Dendritic cell treated with granulocyte-macrophage colony-stimulating factor and Interleukin-4, amounts not matched to agents 40 ng/mL and 50 ng/mL, for 4 days (primary cell): ENCODE measurements around the gene PTPRN2.
"Not testable (repeated sequence)": the region's sequence is repeated elsewhere in the genome, so short reads cannot be mapped to it uniquely, and the experiment has no call there.

Source experiments
- H3K27ac Mint-ChIP-seq: one replicate; pipeline ENCODE4 v1.8.0; 2022; ENCODE audit warnings: mild to moderate bottlenecking, mixed read lengths
- H3K27me3 Mint-ChIP-seq: one replicate; pipeline ENCODE4 v1.8.0; 2022; ENCODE audit warnings: mild to moderate bottlenecking, mixed read lengths
- H3K36me3 Mint-ChIP-seq: one replicate; pipeline ENCODE4 v1.8.0; 2022; ENCODE audit warnings: low read depth, mixed read lengths
- H3K4me1 Mint-ChIP-seq: one replicate; pipeline ENCODE4 v1.8.0; 2022; ENCODE audit warnings: low read depth, mixed read lengths
- H3K4me3 Mint-ChIP-seq: one replicate; pipeline ENCODE4 v1.8.0; 2022; ENCODE audit warnings: mild to moderate bottlenecking, moderate library complexity, mixed read lengths
- H3K9me3 Mint-ChIP-seq: one replicate; pipeline ENCODE4 v1.8.0; 2022; ENCODE audit warnings: mixed read lengths
- intact Hi-C: fragments of 100-400 bp; cut with micrococcal nuclease; formaldehyde crosslinking; loops from one replicate; pipeline ENCODE4 v1.15.0; 2022

The PTPRN2 gene

GRCh38 chr7:158546214-158546613, 41.4 kb downstream of the PTPRN2 start:
- H3K27me3 Mint-ChIP-seq, result peaks cover 6% of the 10 kb centered on the region
- no peak overlapping the region for H3K4me3 Mint-ChIP-seq
- H3K27ac Mint-ChIP-seq, result no peak overlapping the region
- peaks cover 8% of the 10 kb centered on the region for H3K4me1 Mint-ChIP-seq
- no peaks in the 10 kb centered on the region for H3K9me3 Mint-ChIP-seq
- H3K36me3 Mint-ChIP-seq, result no peaks in the 10 kb centered on the region
- intact Hi-C loops, result no loop called here

GRCh38 chr7:158544708-158545107, 42.9 kb downstream of the PTPRN2 start:
- Mint-ChIP-seq H3K4me1 (peaks cover 10% of the 10 kb centered on the region), H3K27ac (no peak overlapping the region), H3K27me3 (peaks cover 4% of the 10 kb centered on the region), H3K4me3 (no peak overlapping the region), H3K36me3 (no peaks in the 10 kb centered on the region), H3K9me3 (no peaks in the 10 kb centered on the region)
- intact Hi-C loops, result no loop called here

GRCh38 chr7:158543840-158544239, 43.8 kb downstream of the PTPRN2 start:
- Mint-ChIP-seq H3K27me3 (peaks cover 4% of the 10 kb centered on the region), H3K27ac (no peak overlapping the region), H3K4me3 (no peak overlapping the region), H3K36me3 (no peaks in the 10 kb centered on the region), H3K9me3 (no peaks in the 10 kb centered on the region), H3K4me1 (peaks cover 10% of the 10 kb centered on the region)
- intact Hi-C loops, result no loop called here

GRCh38 chr7:158542651-158543566, 44.7 kb downstream of the PTPRN2 start:
- no peaks in the 10 kb centered on the region for H3K27me3 Mint-ChIP-seq
- H3K9me3 Mint-ChIP-seq, result no peaks in the 10 kb centered on the region
- H3K36me3 Mint-ChIP-seq, result no peaks in the 10 kb centered on the region
- intact Hi-C loops, result no loop called here
- H3K4me1 Mint-ChIP-seq, result peaks cover 10% of the 10 kb centered on the region
- H3K27ac Mint-ChIP-seq, result no peak overlapping the region
- no peak overlapping the region for H3K4me3 Mint-ChIP-seq

GRCh38 chr7:158541346-158542010, 46.1 kb downstream of the PTPRN2 start:
- peaks cover 3% of the 10 kb centered on the region for H3K9me3 Mint-ChIP-seq
- no peak overlapping the region for H3K27ac Mint-ChIP-seq
- H3K27me3 Mint-ChIP-seq, result no peaks in the 10 kb centered on the region
- H3K4me3 Mint-ChIP-seq, result no peak overlapping the region
- intact Hi-C loops, result no loop called here
- H3K36me3 Mint-ChIP-seq, result no peaks in the 10 kb centered on the region
- H3K4me1 Mint-ChIP-seq, result peaks cover 18% of the 10 kb centered on the region

- Mint-ChIP-seq H3K4me3 (no peak overlapping the region), H3K4me1 (peaks cover 18% of the 10 kb centered on the region), H3K9me3 (peaks cover 8% of the 10 kb centered on the region), H3K36me3 (no peaks in the 10 kb centered on the region), H3K27me3 (no peaks in the 10 kb centered on the region), H3K27ac (no peak overlapping the region)
- intact Hi-C loops, result no loop called here
Observed at GRCh38 chr7:158539711-158540146, 47.9 kb downstream of the PTPRN2 start.

- Mint-ChIP-seq H3K27ac (no peak overlapping the region), H3K4me3 (no peak overlapping the region), H3K4me1 (peaks cover 18% of the 10 kb centered on the region), H3K27me3 (no peaks in the 10 kb centered on the region), H3K36me3 (no peaks in the 10 kb centered on the region), H3K9me3 (peaks cover 8% of the 10 kb centered on the region)
- intact Hi-C loops, result no loop called here
Observed at GRCh38 chr7:158538156-158538946, 49.3 kb downstream of the PTPRN2 start.

- intact Hi-C loops, result no loop called here
- H3K4me3 Mint-ChIP-seq, result no peak overlapping the region
- no peaks in the 10 kb centered on the region for H3K27me3 Mint-ChIP-seq
- H3K9me3 Mint-ChIP-seq, result peaks cover 8% of the 10 kb centered on the region
- no peaks in the 10 kb centered on the region for H3K36me3 Mint-ChIP-seq
- no peak overlapping the region for H3K27ac Mint-ChIP-seq
- peaks cover 18% of the 10 kb centered on the region for H3K4me1 Mint-ChIP-seq
Observed at GRCh38 chr7:158537516-158537882, 50.1 kb downstream of the PTPRN2 start.

GRCh38 chr7:158536871-158537515, 50.6 kb downstream of the PTPRN2 start:
- peaks cover 17% of the 10 kb centered on the region for H3K4me1 Mint-ChIP-seq
- intact Hi-C loops, result no loop called here
- no peak overlapping the region for H3K27ac Mint-ChIP-seq
- H3K27me3 Mint-ChIP-seq, result peaks cover 1% of the 10 kb centered on the region
- H3K9me3 Mint-ChIP-seq, result peaks cover 8% of the 10 kb centered on the region
- no peak overlapping the region for H3K4me3 Mint-ChIP-seq
- no peaks in the 10 kb centered on the region for H3K36me3 Mint-ChIP-seq

- Mint-ChIP-seq H3K4me1 (peaks cover 7% of the 10 kb centered on the region), H3K27me3 (peaks cover 1% of the 10 kb centered on the region), H3K9me3 (peaks cover 8% of the 10 kb centered on the region), H3K4me3 (no peak overlapping the region), H3K36me3 (no peaks in the 10 kb centered on the region), H3K27ac (no peak overlapping the region)
- intact Hi-C loops, result no loop called here
Observed at GRCh38 chr7:158535079-158535478, 52.5 kb downstream of the PTPRN2 start.

- no peak overlapping the region for H3K4me3 Mint-ChIP-seq
- H3K4me1 Mint-ChIP-seq, result peaks cover 7% of the 10 kb centered on the region
Observed at GRCh38 chr7:158534598-158534997, 53.0 kb downstream of the PTPRN2 start.

GRCh38 chr7:158534134-158534515, 53.5 kb downstream of the PTPRN2 start:
- H3K9me3 Mint-ChIP-seq, H3K4me1 Mint-ChIP-seq, intact Hi-C loops, H3K27me3 Mint-ChIP-seq, H3K36me3 Mint-ChIP-seq, H3K27ac Mint-ChIP-seq, H3K4me3 Mint-ChIP-seq: not testable (repeated sequence)

More at GRCh38 chr7:158534598-158534997, 53.0 kb downstream of the PTPRN2 start:
- H3K27ac Mint-ChIP-seq, result no peak overlapping the region
- intact Hi-C loops, result no loop called here
- H3K27me3 Mint-ChIP-seq, result peaks cover 1% of the 10 kb centered on the region
- peaks cover 8% of the 10 kb centered on the region for H3K9me3 Mint-ChIP-seq
- no peaks in the 10 kb centered on the region for H3K36me3 Mint-ChIP-seq

- Mint-ChIP-seq H3K4me1 (peaks cover 7% of the 10 kb centered on the region), H3K4me3 (no peak overlapping the region), H3K27me3 (peaks cover 1% of the 10 kb centered on the region), H3K36me3 (no peaks in the 10 kb centered on the region), H3K27ac (no peak overlapping the region), H3K9me3 (peaks cover 8% of the 10 kb centered on the region)
- intact Hi-C loops, result no loop called here
Observed at GRCh38 chr7:158533386-158534133, 54.1 kb downstream of the PTPRN2 start.
